Progenitor cell of endocrine pancreas (in vitro differentiated cells): ENCODE data around the gene TAF15. TPM values are rescaled to one million over a fixed set of nuclear protein-coding genes. Genes with fewer than 3 reads are reported as not detected.

Experiments
- DNase-seq: peaks from one replicate; pipeline ENCODE4 v3.0.0; 2021; ENCODE audit warnings: low spot score; ENCODE audit not compliant: unreplicated experiment
- H3K27ac Mint-ChIP-seq: 2 replicates; pipeline ENCODE4 v1.8.0; 2021; ENCODE audit warnings: mild to moderate bottlenecking, moderate library complexity, mixed read lengths
- H3K27me3 Mint-ChIP-seq: 2 replicates; pipeline ENCODE4 v1.8.0; 2021; ENCODE audit warnings: mixed read lengths
- H3K36me3 Mint-ChIP-seq: 2 replicates; pipeline ENCODE4 v1.8.0; 2022; ENCODE audit warnings: mixed read lengths; ENCODE audit not compliant: insufficient read depth
- H3K4me1 Mint-ChIP-seq: 2 replicates; pipeline ENCODE4 v1.8.0; 2021; ENCODE audit warnings: low read depth, mixed read lengths
- H3K4me3 Mint-ChIP-seq: 2 replicates; pipeline ENCODE4 v1.8.0; 2021; ENCODE audit warnings: low read depth, mild to moderate bottlenecking, moderate library complexity, mixed read lengths
- H3K9me3 Mint-ChIP-seq: 2 replicates; pipeline ENCODE4 v1.8.0; 2021; ENCODE audit warnings: low read depth, mixed read lengths
- total RNA-seq: library from RNA; stranded (reverse); gene quantifications from 2 replicates; pipeline ENCODE4 v1.2.1, GENCODE V29; 2021
- TF ChIP-seq, protein P1 (sequence below): fragments of 200-600 bp; sonication (generic); IDR thresholded peaks from one replicate; pipeline ENCODE4 v1.5.0; 2021; ENCODE audit warnings: antibody characterized with exemption, mild to moderate bottlenecking; ENCODE audit not compliant: unreplicated experiment

Gene TAF15
- total RNA-seq, 1 donor from 2014 or later = 287 TPM

DNA sequence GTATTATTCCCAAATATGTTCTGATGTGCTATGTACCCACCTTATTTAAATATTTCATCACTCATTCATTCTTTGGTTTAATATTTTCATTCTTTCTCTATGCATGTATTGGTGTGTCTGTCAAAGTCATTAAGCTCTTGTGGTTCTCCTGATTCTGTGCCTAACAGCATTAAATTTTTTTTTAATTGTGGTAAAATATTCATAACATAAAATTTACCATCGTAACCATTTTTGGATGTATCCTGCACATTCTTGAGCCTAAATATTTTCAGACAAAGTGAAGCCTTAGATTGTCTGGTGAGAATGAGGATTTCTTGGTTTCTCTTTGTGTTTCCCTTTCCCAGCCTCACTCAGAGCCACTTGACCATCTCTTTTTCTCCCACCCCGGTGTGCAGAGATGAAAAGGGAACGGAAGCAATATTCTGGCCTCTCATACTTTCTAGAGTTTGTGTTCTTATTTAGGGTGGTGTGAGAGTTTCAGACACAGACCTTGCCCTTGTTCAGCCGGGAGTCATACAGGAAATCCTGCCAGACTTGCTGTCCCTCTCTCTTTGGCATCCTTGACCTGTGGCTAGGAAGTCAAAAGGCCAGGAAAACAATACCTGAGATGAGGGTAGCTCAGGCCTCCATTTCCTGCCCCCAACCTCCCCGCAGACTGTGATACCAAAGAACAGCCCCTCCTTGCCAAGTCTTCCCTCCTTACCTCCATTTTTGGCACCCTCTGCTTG, 66.0 kb downstream of the TAF15 start:
- no peak overlapping the region for H3K4me3 Mint-ChIP-seq
- TF ChIP-seq, protein P1, sequence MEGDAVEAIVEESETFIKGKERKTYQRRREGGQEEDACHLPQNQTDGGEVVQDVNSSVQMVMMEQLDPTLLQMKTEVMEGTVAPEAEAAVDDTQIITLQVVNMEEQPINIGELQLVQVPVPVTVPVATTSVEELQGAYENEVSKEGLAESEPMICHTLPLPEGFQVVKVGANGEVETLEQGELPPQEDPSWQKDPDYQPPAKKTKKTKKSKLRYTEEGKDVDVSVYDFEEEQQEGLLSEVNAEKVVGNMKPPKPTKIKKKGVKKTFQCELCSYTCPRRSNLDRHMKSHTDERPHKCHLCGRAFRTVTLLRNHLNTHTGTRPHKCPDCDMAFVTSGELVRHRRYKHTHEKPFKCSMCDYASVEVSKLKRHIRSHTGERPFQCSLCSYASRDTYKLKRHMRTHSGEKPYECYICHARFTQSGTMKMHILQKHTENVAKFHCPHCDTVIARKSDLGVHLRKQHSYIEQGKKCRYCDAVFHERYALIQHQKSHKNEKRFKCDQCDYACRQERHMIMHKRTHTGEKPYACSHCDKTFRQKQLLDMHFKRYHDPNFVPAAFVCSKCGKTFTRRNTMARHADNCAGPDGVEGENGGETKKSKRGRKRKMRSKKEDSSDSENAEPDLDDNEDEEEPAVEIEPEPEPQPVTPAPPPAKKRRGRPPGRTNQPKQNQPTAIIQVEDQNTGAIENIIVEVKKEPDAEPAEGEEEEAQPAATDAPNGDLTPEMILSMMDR = no peak
- H3K27me3 Mint-ChIP-seq = peaks cover 3% of the 10 kb centered on the region
- H3K27ac Mint-ChIP-seq = no peak overlapping the region
- no peaks in the 10 kb centered on the region for H3K9me3 Mint-ChIP-seq
- H3K4me1 Mint-ChIP-seq = peaks cover 10% of the 10 kb centered on the region
- no peaks in the 10 kb centered on the region for H3K36me3 Mint-ChIP-seq
- no peak for DNase-seq

DNA sequence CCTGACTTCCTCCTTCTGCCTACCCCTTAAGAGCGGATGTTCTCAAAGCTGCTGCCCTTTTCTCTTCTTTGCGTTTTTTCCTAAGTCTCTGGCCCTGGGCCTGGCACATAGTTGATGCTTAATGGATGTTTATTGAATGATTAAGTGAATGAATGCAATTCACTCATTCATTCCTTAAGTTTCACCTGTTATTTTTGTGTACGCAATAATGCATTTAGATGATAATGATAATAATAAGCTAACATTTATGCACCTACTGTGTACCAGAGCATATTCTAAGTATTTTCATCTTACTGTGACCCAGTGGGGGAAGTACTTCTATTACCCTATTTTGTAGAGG, 66.5 kb downstream of the TAF15 start:
- no peak overlapping the region for H3K4me3 Mint-ChIP-seq
- TF ChIP-seq, protein P1 = no peak
- peaks cover 3% of the 10 kb centered on the region for H3K27me3 Mint-ChIP-seq
- no peak for DNase-seq
- no peak overlapping the region for H3K27ac Mint-ChIP-seq
- no peaks in the 10 kb centered on the region for H3K9me3 Mint-ChIP-seq
- H3K36me3 Mint-ChIP-seq = no peaks in the 10 kb centered on the region
- peaks cover 10% of the 10 kb centered on the region for H3K4me1 Mint-ChIP-seq

DNA sequence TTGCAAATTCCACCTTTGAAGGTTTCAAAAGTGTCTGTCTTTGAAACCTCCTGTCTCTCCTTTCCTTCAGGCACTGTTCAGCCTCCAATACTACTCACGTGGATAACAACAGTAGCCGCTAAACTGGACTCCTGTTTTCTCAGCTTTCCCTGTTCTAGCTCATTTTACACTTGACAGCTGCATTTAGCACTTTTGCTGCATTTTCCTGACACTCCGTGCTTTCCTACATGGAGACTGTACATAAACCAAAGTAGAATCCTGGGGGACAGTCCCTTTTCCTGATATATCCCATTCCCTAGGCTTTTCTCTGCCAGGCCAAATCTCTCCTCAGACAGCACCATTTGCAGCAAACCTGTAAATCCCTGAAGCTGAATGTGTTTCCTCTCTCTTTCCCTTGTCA, 67.2 kb downstream of the TAF15 start:
- peaks cover 10% of the 10 kb centered on the region for H3K4me1 Mint-ChIP-seq
- TF ChIP-seq, protein P1 = no peak
- H3K9me3 Mint-ChIP-seq = no peaks in the 10 kb centered on the region
- H3K27ac Mint-ChIP-seq = no peak overlapping the region
- H3K36me3 Mint-ChIP-seq = no peaks in the 10 kb centered on the region
- DNase-seq = no peak
- H3K4me3 Mint-ChIP-seq = no peak overlapping the region
- peaks cover 3% of the 10 kb centered on the region for H3K27me3 Mint-ChIP-seq

DNA sequence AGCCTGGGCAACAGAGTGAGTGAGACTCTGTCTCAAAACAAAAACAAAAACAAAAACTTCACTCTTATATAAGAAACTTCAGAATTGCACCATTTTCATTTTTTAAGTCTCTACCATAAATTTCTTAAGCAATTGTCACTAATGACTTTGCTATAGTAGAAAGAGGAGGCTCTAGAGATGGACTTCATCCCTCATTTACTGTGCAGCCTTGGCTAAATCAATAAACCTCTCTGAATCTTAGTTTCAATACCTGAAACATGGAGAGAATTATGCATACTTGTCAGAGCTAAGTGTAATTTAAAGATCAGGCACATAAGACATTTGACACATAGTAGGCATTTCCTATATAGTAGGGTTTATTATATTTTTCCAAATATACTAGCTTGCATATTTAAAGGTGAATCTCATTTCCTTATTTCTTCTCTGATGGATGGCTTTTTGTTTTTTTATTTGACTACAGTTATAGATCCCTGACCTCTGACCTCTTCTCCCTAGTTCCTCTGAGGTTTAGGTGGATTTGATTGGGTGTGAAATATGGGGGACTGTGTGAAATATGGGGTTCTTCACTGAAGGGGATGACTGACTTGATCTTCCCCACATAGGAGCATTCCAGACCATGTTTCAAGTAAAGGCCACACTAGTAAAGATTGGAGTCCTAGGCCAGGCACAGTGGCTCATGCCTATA, 68.2 kb downstream of the TAF15 start:
- no peaks in the 10 kb centered on the region for H3K36me3 Mint-ChIP-seq
- peaks cover 10% of the 10 kb centered on the region for H3K4me1 Mint-ChIP-seq
- TF ChIP-seq, protein P1 = no peak

DNA sequence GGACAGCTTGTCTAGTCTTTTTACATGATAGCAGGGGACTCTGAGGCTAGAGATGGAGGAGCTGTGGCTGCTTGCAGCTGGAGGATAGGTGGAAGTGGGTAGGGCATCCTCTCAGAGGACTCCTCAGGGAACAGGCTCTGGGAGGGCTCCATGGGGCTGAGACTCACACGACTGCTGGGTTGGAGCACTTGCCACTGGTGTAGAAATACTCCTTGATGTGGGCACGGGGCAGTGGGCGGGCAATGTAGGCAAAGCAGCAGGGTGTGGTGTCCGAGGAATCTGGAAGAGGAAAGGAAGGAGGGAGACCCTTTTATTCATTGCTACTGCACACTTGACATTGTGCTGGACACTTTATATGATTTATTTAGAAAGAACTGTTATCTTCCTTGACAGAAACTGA, 69.1 kb downstream of the TAF15 start:
- H3K9me3 Mint-ChIP-seq = no peaks in the 10 kb centered on the region
- H3K27me3 Mint-ChIP-seq = peaks cover 3% of the 10 kb centered on the region
- peaks cover 9% of the 10 kb centered on the region for H3K4me1 Mint-ChIP-seq
- DNase-seq = no peak
- no peaks in the 10 kb centered on the region for H3K36me3 Mint-ChIP-seq
- H3K4me3 Mint-ChIP-seq = no peak overlapping the region
- H3K27ac Mint-ChIP-seq = no peak overlapping the region
- TF ChIP-seq, protein P1 = no peak

More for the DNA sequence above, 68.2 kb downstream of the TAF15 start:
- Mint-ChIP-seq H3K4me3 (no peak overlapping the region), H3K9me3 (no peaks in the 10 kb centered on the region), H3K27me3 (peaks cover 3% of the 10 kb centered on the region), H3K27ac (no peak overlapping the region)
- no peak for DNase-seq
